Muscle layer of colon (tissue), 2 donors: ENCODE measurements around the gene MED6.

ENCODE experiments used
- H3K27ac ChIP-seq: one replicate; pipeline ENCODE4 v1.7.0; 2013; ENCODE audit warnings: low read depth, mild to moderate bottlenecking, low read length, moderate library complexity
- H3K27me3 ChIP-seq, 2 donors: one replicate each; pipeline ENCODE4 v1.7.0; 2013; ENCODE audit warnings: low read length in 2 of 2, mild to moderate bottlenecking in 2 of 2; ENCODE audit not compliant: insufficient read depth in 2 of 2, control insufficient read depth in 1 of 2
- H3K36me3 ChIP-seq: one replicate; pipeline ENCODE4 v1.7.0; 2013; ENCODE audit warnings: mild to moderate bottlenecking, low read length; ENCODE audit not compliant: insufficient read depth
- H3K4me1 ChIP-seq: one replicate; pipeline ENCODE4 v1.7.0; 2013; ENCODE audit warnings: mild to moderate bottlenecking, low read length; ENCODE audit not compliant: insufficient read depth
- H3K4me3 ChIP-seq, 2 donors: one replicate each; pipeline ENCODE4 v1.7.0; 2013; ENCODE audit warnings: low read length in 2 of 2, low read depth in 1 of 2, mild to moderate bottlenecking in 1 of 2, moderate library complexity in 1 of 2
- H3K9ac ChIP-seq: one replicate; pipeline ENCODE4 v1.7.0; 2013; ENCODE audit warnings: low read length
- H3K9me3 ChIP-seq: one replicate; pipeline ENCODE4 v1.7.0; 2013; ENCODE audit warnings: mild to moderate bottlenecking, low read length
- donor health status: abdominal sarcoma.
- donor health status: Adenocarcinoma of cecum.

Gene MED6

GRCh38 chr14:70536830-70537229 is 63.6 kb downstream of the MED6 start:
- no peak overlapping the region for H3K9ac ChIP-seq
- no peaks in the 10 kb centered on the region for H3K4me1 ChIP-seq

GRCh38 chr14:70534904-70535303 is 65.6 kb downstream of the MED6 start, which contains the start of gene ADAM20:
ADAM20 (minus strand) TSS chr14:70535004; CDS start chr14:70524757, 10,247 bp downstream.
- Histone ChIP-seq H3K27ac (no peak within 1 kb of the TSS), H3K9me3 (no peaks in the 10 kb centered on the region), H3K27me3 (no peaks in the 10 kb centered on the region), H3K4me1 (no peaks in the 10 kb centered on the region), H3K36me3 (no peaks in the 10 kb centered on the region), H3K9ac (no peak within 1 kb of the TSS), H3K4me3 (no peak within 1 kb of the TSS)

More at GRCh38 chr14:70536830-70537229, 63.6 kb downstream of the MED6 start:
- no peaks in the 10 kb centered on the region for H3K27me3 ChIP-seq
- no peaks in the 10 kb centered on the region for H3K36me3 ChIP-seq
- no peak overlapping the region for H3K4me3 ChIP-seq
- no peak overlapping the region for H3K27ac ChIP-seq
- H3K9me3 ChIP-seq = no peaks in the 10 kb centered on the region
